ENCODE measurements around the gene BPTF.

GRCh38 chr17:67912656-67913055 lies 87.4 kb downstream of the BPTF start:
- TF ChIP-seq CTCF (conservative IDR thresholded peaks at IDR 0.05 in 1 of 2, IDR thresholded peaks at IDR 0.05 in 1 of 2; ENCODE audit: extremely low read depth in 1 of 2, insufficient read depth in 1 of 2, low read depth in 1 of 2, low read length in 2 of 2): no peak
- no peak for TF ChIP-seq EZH2 (IDR thresholded peaks at IDR 0.05; ENCODE audit: borderline replicate concordance, low read length)
